Sigmoid colon (tissue), 4 donors: ENCODE data around the gene GRIK4.

Experiments used
- EP300 ChIP-seq, 4 donors: sonication (generic); formaldehyde crosslinking; IDR thresholded peaks; one replicate each; pipeline ENCODE4 v1.6.1; 2017; ENCODE audit warnings: antibody characterized with exemption in 4 of 4
- POLR2A ChIP-seq, 2 donors: fragments of 450-650 bp; IDR thresholded peaks; one replicate each; pipeline ENCODE4 v1.6.1; 2016; ENCODE audit warnings: antibody characterized with exemption in 2 of 2, mild to moderate bottlenecking in 2 of 2, moderate library complexity in 2 of 2
- POLR2AphosphoS5 ChIP-seq, 4 donors: sonication (generic); formaldehyde crosslinking; IDR thresholded peaks; one replicate each; pipeline ENCODE4 v1.6.1; 2017; ENCODE audit warnings: antibody characterized with exemption in 4 of 4
- TF ChIP-seq, protein P1 (sequence below), 4 experiments: fragments of 450-650 bp in 3 of 4; fragments of 200-600 bp in 1 of 4; IDR thresholded peaks; one replicate each; pipeline ENCODE4 v1.5.1; 2016 to 2019; ENCODE audit warnings: antibody characterized with exemption in 4 of 4, mild to moderate bottlenecking in 3 of 4, moderate library complexity in 2 of 4

DNA sequence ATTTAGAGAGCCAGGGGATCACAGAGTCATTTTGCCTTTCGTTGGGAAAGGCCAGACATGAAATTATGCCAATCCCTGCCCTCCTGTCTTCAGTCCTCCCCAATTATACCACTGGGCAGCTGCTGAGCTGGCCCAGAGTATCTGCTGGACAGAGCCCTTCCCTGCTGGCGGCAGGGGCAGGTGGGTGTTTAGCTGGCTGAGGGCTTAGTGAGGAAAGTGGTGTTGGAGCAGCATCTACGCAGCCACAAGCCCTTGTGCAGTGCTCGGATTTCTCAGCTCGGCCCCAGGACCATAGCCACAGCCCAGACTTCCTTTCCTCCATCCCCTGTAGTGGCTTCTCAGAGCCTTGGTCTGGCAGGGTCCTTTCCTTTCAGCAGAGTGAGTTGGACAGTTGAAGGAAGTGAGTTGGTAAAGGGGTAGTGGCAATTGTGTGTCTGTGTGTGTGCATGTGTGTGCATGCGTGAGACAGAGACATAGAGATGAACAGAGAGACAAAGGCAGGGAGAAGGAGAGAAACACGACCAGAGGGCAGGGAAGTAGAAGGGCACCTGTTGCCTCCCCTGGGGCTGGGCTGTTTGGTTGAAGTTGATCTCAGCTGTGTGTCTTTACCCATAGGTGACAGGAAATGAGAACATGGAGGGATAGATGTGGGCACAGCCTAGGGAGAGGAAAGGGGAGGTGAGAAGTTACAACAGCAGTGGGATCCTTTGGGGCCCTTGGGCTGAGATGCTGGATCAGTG is 66.2 kb downstream of the GRIK4 start:
- TF ChIP-seq, protein P1, sequence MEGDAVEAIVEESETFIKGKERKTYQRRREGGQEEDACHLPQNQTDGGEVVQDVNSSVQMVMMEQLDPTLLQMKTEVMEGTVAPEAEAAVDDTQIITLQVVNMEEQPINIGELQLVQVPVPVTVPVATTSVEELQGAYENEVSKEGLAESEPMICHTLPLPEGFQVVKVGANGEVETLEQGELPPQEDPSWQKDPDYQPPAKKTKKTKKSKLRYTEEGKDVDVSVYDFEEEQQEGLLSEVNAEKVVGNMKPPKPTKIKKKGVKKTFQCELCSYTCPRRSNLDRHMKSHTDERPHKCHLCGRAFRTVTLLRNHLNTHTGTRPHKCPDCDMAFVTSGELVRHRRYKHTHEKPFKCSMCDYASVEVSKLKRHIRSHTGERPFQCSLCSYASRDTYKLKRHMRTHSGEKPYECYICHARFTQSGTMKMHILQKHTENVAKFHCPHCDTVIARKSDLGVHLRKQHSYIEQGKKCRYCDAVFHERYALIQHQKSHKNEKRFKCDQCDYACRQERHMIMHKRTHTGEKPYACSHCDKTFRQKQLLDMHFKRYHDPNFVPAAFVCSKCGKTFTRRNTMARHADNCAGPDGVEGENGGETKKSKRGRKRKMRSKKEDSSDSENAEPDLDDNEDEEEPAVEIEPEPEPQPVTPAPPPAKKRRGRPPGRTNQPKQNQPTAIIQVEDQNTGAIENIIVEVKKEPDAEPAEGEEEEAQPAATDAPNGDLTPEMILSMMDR (IDR thresholded peaks at IDR 0.05), result no peak
- TF ChIP-seq POLR2AphosphoS5 (IDR thresholded peaks at IDR 0.05), result no peak
- no peak for TF ChIP-seq POLR2A (IDR thresholded peaks at IDR 0.05)
- TF ChIP-seq EP300 (IDR thresholded peaks at IDR 0.05), result no peak
